GM19193 (cell line): ENCODE data around the gene CELF4.

Experiments
- POLR2A ChIP-seq: IDR thresholded peaks from 4 replicates; pipeline ENCODE4 v1.6.1; 2011; ENCODE audit not compliant: insufficient read depth, insufficient read length; ENCODE audit errors: extremely low read depth

Gene CELF4

DNA sequence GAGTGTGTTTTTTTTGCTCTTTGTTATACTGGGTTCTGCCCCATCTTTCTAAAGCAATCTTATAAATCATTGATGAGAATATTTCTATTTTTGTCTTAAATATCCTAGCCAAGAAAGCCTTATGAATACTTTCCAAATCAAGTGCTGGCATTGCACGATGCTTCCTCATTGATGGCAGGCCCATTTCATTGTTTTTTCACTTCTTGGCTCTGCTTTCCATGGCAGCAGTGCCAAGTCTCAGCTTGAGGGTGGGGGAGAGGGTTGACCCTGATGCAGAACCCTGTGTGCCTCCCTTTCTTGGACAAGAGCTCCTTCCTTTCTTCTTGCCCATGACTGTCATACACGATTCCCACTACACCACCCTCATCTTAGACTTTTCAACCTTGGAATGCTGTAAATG lies 16.7 kb upstream of the CELF4 start:
- TF ChIP-seq POLR2A, result no peak

- TF ChIP-seq POLR2A, result no peak
Measured at GRCh38 chr18:37578886-37579513, 13.4 kb upstream of the CELF4 start.

DNA sequence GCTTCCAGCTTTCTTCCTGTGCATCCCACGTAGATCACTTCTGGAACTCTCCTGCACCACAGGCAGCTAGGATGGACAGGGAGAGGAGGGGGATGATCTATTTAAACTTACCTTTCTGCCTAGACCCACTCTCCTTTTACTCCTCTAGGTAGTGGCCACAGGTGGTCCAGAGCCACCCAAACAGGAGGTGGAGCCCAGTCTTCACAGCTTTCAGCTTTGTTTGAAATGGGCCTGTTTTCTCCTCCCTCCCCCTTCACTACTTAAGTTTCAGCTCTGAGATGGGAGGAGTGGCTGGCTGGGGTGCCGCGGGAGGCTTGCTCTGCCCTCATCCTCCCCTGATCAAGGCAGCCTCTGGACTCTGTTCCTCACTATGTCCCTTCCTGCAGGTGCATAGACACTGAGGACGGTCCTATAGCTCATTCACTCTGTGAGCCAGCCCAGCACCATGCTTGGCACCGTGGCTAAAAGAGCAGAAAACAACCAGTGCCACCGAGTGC lies 12.6 kb upstream of the CELF4 start:
- no peak for TF ChIP-seq POLR2A

GRCh38 chr18:37577051-37577611 lies 11.5 kb upstream of the CELF4 start:
- no peak for TF ChIP-seq POLR2A

DNA sequence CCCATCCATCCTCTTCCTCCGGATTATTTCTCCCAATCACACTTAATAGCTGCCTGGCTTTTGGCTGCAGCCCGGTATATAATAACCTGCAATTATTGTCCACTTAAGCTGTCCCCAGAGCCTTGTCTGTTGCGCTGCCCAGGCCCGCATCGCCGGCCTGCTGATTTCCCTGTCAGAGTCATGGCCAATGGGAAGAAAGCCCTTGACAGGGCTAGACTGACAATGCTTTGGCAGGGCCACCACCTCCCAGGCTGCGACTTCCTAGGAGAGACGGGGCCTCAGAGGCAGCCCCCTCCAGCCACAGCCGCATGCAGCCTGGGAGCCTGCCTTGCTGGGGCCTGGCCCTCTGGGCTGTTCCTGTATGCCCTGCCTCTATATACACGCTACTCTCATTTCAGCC lies 10.0 kb upstream of the CELF4 start:
- no peak for TF ChIP-seq POLR2A

DNA sequence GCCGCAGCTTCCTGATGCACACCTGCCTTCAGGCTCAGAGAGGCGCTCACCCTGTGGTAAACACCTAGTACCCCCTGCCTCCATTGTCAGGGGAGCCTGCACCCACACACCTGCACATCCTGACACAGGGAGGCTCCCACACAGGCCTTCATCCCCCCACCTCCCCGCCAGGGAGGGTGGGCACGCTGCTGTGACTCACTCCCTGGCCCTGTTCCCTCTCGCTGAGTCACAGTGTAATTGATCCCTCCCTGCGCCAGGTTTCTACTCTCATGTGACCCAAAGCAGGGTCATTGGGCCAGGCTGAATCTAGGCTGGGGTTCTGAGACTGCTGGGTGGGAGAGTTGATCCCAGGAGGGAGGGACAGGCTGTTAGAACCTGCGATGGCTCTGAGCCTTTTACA lies 8.5 kb upstream of the CELF4 start:
- no peak for TF ChIP-seq POLR2A

DNA sequence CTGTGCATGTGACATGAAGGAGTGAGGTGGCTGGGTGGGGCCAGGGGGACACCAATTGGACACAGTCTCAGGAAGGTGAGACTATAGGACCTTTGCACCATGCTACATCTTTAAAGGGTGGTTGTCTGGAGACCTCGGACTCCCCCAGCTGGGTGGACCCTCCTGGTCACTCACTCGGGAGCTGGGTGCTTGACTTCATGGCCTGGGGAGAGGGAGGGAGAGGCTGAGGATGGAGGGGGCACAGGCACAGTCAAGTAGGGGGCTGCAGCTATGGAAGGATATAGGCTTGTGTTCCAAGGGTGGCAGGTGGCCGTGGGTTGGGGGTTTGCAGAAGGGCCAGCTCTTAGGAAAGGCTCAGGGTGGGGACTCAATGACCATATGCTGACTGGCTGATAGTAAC lies 7.1 kb upstream of the CELF4 start:
- TF ChIP-seq POLR2A, result no peak

- TF ChIP-seq POLR2A, result no peak
Measured at GRCh38 chr18:37571266-37571665, 5.7 kb upstream of the CELF4 start.

- TF ChIP-seq POLR2A, result no peak
Measured at GRCh38 chr18:37570336-37570930, 4.8 kb upstream of the CELF4 start.

- TF ChIP-seq POLR2A, result no peak
Measured at GRCh38 chr18:37568671-37569070, 3.1 kb upstream of the CELF4 start.

DNA sequence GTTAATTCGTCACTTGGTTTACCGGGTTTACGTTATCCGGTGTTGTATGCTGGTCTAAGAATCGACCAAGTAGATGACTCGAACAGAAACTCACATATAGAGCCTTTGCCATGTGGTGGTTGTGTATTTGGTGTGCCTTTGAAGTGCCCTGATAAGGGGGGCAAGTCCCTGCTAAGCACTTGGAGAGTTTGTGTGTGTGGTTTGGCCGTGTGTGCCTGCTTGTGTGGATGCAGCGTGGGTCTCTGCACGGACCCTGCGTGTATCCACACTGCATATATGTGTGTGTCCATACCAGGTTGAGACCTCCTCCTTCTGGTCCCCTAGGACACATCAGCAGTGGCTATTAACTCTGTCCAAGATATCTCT lies 2.4 kb upstream of the CELF4 start:
- TF ChIP-seq POLR2A, result no peak

DNA sequence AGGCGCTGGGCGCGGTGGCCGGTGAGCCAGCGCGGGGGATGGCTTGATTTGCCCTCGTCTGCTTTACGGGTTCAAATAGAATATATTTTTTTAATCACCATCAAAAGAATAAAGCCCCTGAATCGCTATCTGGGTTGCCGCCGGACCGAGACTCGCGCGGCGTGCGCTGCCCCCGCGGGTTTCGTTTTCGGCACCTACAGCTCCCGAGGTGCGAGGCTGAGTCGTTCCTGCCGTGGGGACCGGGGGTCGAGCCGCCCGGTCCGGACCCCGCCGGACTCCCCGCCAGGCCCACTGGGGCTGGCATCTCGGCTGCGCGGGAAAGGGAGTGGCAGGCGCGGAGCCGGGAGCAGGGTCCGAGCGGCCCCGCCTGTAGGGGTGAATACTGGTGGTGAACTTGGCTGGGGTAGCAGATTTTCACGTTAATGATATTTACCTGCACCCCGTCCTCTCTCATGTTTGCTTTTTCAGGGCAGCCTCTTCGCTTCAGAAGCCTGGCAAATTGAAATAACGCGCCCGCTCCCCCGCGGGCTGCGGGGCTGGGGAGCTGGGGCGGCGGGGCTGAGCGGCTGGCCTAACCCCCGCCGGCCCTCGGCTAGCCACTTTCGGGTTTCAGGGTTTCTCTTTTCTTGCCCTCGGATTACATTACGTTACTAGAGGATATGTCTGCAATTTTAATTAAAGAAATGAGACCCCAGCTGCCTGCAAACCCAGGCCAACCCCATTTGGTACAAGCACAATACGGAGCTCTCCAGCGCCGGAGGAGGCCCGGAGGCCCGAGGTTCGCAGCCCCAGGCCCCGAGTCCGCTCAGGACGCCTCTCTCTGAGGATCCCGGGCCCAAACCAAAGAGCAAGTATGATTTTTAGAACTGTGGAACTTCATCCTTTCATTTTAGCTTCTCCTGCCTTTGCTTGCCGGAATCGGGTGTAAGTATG lies 1.7 kb upstream of the CELF4 start:
- no peak for TF ChIP-seq POLR2A

DNA sequence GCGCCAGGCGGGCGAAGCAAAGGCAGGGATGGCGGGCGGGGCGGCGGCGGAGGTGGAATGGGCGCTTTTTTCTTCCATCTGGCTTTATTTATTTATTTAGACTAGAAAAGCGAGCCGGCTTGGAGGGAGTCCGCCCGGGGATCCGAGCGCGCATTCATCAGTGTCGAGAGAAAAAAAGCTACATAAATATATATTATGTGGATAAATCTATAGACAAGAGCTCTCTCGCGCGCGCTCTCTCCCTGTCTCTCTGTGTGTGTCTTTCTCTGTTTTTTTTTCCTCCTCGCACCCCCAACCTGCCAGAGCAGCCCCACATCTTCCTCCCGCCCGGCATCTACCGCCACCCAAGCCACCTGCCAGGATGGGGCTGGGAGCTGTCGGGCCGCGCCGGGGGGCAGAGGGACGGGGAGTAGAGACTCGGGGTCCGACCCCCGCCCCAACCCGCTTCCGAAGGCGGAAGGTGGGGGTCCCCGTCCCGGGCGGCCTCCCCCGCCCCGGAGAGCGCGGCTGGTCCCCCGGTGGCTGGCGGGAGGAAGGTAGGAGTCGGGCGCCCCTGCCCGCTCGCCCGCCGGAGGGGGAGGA lies 972 bp upstream of the CELF4 start:
- TF ChIP-seq POLR2A, result no peak

- TF ChIP-seq POLR2A, result no peak
Measured at GRCh38 chr18:37565977-37566478, 430 bp upstream of the CELF4 start.

DNA sequence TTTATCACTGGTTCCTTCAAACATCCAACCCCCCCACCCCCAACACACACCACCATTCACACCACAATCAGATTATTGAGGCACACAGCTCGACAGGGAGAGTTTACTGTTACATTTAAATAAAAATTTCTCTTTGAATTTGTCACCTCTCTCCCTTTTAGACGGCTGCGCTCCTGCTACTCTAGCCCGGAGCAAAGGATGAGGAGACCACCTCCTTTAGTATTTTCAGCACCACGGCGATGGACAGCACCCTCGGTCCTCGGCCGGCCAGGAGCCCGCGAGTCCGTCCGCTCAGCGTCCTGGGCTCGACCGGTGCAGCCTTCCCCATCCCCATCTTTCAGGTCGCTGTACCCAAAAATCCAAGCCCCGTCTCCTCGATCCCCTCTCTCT lies 892 bp downstream of the CELF4 start:
- TF ChIP-seq POLR2A, result no peak

DNA sequence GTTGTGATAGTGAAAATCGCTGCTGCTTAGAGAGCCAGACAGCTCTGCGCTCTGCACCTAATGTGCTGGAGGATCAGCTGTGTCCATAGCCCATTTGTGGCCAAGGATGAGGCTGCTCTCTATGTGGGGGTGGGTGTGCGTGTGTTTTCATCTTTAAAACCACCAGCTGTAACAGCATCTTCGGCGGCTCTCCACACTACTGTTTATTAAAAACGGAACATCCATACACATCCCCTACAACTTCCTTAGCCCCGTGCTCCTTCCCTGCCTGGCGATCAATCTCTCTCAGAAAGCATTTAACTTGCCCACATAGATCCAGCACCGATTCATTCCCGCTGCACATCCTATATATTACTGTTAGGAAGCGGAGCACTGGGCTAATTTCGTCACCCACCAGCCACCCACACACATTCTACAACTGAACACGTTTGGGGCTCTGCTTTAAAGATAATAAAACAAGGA lies 1.6 kb downstream of the CELF4 start:
- no peak for TF ChIP-seq POLR2A

- TF ChIP-seq POLR2A, result no peak
Measured at GRCh38 chr18:37561986-37562385, 3.6 kb downstream of the CELF4 start.
